GM18951 (cell line): Measurements from ENCODE around the gene NUTM2F.
"Not testable (repeated sequence)": the region's sequence is repeated elsewhere in the genome, so short reads cannot be mapped to it uniquely, and the experiment has no call there.

Experiments used
- POLR2A ChIP-seq: IDR thresholded peaks from 4 replicates; pipeline ENCODE4 v1.6.1; 2011; ENCODE audit warnings: mild to moderate bottlenecking; ENCODE audit not compliant: insufficient read length, insufficient read depth; ENCODE audit errors: extremely low read depth
- in situ Hi-C: fragments of 300-500 bp; cut with MboI; formaldehyde crosslinking; loops from one replicate; pipeline ENCODE4 v1.12.0; 2022; ENCODE audit warnings: low sequenced_read_pairs, mixed read lengths, inconsistent platforms; ENCODE audit not compliant: unreplicated experiment

The NUTM2F gene

GRCh38 chr9:94280409-94280989 is 47.9 kb downstream of the NUTM2F start:
- no peak for TF ChIP-seq POLR2A
- in situ Hi-C loops, result no loop called here

- TF ChIP-seq POLR2A, result no peak
- in situ Hi-C loops, result no loop called here
Observed at GRCh38 chr9:94277885-94278536, 50.4 kb downstream of the NUTM2F start.

DNA sequence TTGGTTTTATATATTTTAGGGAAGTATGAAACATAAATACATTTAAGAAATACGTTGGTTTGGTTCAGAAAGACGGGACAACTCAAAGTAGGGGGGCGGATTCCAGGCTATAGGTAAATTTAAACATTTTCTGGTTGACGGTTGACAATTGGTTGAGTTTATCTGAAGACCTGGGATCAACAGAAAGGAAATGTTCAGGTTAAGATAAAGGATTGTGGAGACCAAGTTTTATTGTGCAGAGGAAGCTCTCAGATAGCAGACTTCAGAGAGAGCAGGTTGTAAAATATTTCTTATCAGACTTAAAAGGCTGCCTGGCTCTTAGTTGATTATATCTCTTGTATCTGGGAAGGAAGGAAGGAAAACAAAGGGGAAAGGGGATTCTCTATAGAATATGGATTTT is 51.4 kb downstream of the NUTM2F start:
- in situ Hi-C loops, result not testable (repeated sequence)

DNA sequence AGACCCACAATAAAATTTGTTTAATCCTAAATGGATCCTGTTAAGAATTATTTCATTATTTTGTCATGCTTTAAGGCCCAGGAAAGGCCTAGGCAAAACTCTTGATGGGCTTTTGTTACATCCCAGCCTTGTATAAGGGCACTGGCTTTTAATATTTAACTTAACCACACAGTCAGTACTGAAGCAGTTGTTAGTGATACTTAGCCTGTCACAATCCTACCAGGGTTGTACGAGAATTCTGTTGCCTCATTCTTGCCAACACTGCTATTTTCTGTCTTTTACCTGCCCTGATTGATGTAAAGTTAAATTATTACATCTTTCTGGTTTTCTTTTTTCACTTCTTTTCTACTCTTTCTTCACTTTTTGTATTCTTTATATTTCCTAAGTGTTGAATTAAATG is 58.4 kb downstream of the NUTM2F start:
- in situ Hi-C loops, result no loop called here
- no peak for TF ChIP-seq POLR2A

DNA sequence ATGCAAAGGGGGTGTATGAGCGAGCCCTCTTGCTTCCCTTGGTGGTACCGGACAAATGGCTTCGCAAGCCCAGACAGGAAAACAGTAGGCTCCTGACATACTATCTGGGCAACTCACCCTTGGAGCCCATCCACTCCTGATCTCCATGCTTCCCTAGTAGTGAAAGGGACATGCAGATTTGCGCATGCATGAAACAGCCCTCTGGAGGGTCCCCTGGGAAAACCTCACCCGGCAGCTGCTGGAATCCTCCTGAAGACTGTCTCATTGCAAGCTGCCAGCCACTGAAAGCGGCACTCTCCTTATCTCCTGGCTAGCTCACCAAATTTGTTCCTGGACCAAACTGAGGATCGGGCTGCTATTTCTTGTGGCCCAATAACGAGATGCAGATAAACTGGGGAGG is 59.2 kb downstream of the NUTM2F start:
- in situ Hi-C loops, result no loop called here
- no peak for TF ChIP-seq POLR2A
